NB4 (cell line): Measurements from ENCODE around the gene CFAP221.

ENCODE experiments used
- CTCF ChIP-seq: IDR thresholded peaks from one replicate; pipeline ENCODE4 v1.5.1; 2012; ENCODE audit warnings: low read depth, low read length
- MYC ChIP-seq: IDR thresholded peaks from 2 replicates; pipeline ENCODE4 v1.6.1; 2011; ENCODE audit warnings: low read depth, low read length
- TF ChIP-seq, protein P1 (sequence below): IDR thresholded peaks from 2 replicates; pipeline ENCODE4 v1.6.1; 2011; ENCODE audit warnings: low read depth, low read length

DNA sequence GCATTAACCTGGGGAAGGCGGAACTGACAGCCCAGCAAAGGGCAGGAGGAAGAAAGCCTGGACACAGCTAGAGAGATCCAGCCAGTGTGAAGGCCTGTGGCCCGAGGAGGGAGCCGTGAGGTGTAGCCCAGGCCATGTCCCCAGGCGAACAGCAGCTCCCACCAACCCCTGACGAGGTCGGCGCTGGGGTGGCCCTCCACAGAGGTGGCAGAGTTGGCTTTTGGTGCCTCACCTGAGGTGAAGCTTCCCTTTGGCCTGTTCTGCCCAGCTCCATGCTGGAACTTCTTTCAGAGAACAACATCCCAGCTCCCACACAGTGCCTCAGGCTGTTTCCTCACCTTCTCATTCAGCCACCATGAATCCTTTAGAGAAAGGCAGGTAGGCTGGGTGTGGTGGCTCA is 148.1 kb downstream of the CFAP221 start:
- TF ChIP-seq CTCF (no peak), MYC (no peak)
- TF ChIP-seq, protein P1, sequence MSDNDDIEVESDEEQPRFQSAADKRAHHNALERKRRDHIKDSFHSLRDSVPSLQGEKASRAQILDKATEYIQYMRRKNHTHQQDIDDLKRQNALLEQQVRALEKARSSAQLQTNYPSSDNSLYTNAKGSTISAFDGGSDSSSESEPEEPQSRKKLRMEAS, result no peak
